HCT116 (cell line): Measurements from ENCODE around the gene LUC7L. TPM values are rescaled to one million over a fixed set of nuclear protein-coding genes. Genes with fewer than 3 reads are reported as not detected.

Source experiments
- ATAC-seq: fragments of 200-7000 bp; cut with Tn5 transposase; 2 replicates; pipeline ENCODE4 v1.9.1; 2020; ENCODE audit warnings: mild to moderate bottlenecking, moderate library complexity
- BruUV-seq: library from RNA; stranded (reverse); fragments of 400-500 nt; replicated peaks from 2 replicates; lab custom pipeline; 2021; lab: Mats Ljungman, UMichigan
- CTCF ChIA-PET: fragments of 300-600 bp; sonication (Branson Sonifier 250); formaldehyde crosslinking; loops from one replicate; lab custom pipeline; 2021; ENCODE audit warnings: antibody characterized with exemption; lab: Charles Lee
- POLR2A ChIA-PET: fragments of 300-600, 350-600 bp; sonication (Branson Sonifier 250); formaldehyde crosslinking; loops from one replicate; lab custom pipeline; 2021; ENCODE audit warnings: antibody characterized with exemption; lab: Charles Lee
- RAD21 ChIA-PET, 2 experiments: fragments of 300-600 bp; sonication (Branson Sonifier 250); formaldehyde crosslinking; loops; one replicate each; lab custom pipeline; 2023; ENCODE audit warnings: low total read pairs in 2 of 2; ENCODE audit not compliant: uncharacterized antibody in 2 of 2, unreplicated experiment in 2 of 2, low non-redundant PET in 1 of 2; lab: Charles Lee
- DNase-seq: peaks from one replicate; pipeline ENCODE4 v3.0.0-alpha.2; 2010; ENCODE audit warnings: low read depth, low spot score
- H2AFZ ChIP-seq: fragments of 200-600 bp; shearing (Covaris generic), sonication (generic); 2 replicates; pipeline ENCODE4 v1.6.1; 2017; ENCODE audit warnings: low read depth, mixed run types, mixed read lengths, antibody characterized with exemption, low read length; ENCODE audit not compliant: poor library complexity, severe bottlenecking
- H3K27ac ChIP-seq: 2 replicates; pipeline ENCODE4 v1.5.1; 2012; ENCODE audit warnings: low read depth, low read length
- H3K27me3 ChIP-seq: fragments of 200-600 bp; sonication (generic); 2 replicates; pipeline ENCODE4 v1.6.1; 2016; ENCODE audit warnings: mixed run types, low read length, mixed read lengths; ENCODE audit not compliant: insufficient read depth
- H3K36me3 ChIP-seq, 2 experiments: fragments of 200-500 bp in 1 of 2; fragments of 200-600 bp in 1 of 2; sonication (Bioruptor generic) in 1 of 2; sonication (generic) in 1 of 2; 2 replicates each; pipeline versions ENCODE4 v1.5.1 to v1.6.1; 2014 to 2016; ENCODE audit warnings: low read length in 2 of 2, inconsistent platforms in 1 of 2, mixed read lengths in 1 of 2, mixed run types in 1 of 2; ENCODE audit not compliant: insufficient read depth in 2 of 2, control insufficient read depth in 1 of 2
- H3K4me1 ChIP-seq, 2 experiments: fragments of 200-600 bp in 1 of 2; sonication (generic) in 1 of 2; 2 replicates each; pipeline versions ENCODE4 v1.5.1 to v1.6.1; 2012 to 2017; ENCODE audit warnings: low read length in 2 of 2, inconsistent platforms in 1 of 2, mild to moderate bottlenecking in 1 of 2, mixed read lengths in 1 of 2, mixed run types in 1 of 2, moderate library complexity in 1 of 2; ENCODE audit not compliant: insufficient read depth in 2 of 2, control insufficient read depth in 1 of 2
- H3K4me2 ChIP-seq: fragments of 200-600 bp; sonication (generic); 2 replicates; pipeline ENCODE4 v1.6.1; 2017; ENCODE audit warnings: mixed run types, low read length, mixed read lengths
- H3K4me3 ChIP-seq, 2 experiments: fragments of 200-600 bp in 1 of 2; sonication (generic) in 1 of 2; replicated peaks in 1 of 2; 2 replicates each; pipeline ENCODE4 v1.5.1; 2011 to 2016; ENCODE audit warnings: low read length in 2 of 2, control low read depth in 1 of 2, low read depth in 1 of 2, mild to moderate bottlenecking in 1 of 2, mixed read lengths in 1 of 2, mixed run types in 1 of 2
- H3K79me2 ChIP-seq: fragments of 200-600 bp; sonication (generic); 2 replicates; pipeline ENCODE4 v1.6.1; 2017; ENCODE audit warnings: mild to moderate bottlenecking, mixed run types, low read length, moderate library complexity, mixed read lengths; ENCODE audit not compliant: insufficient read depth
- H3K9ac ChIP-seq: fragments of 200-600 bp; sonication (generic); 2 replicates; pipeline ENCODE4 v1.6.1; 2016; ENCODE audit warnings: low read length, mixed read lengths
- H3K9me2 ChIP-seq: fragments of 200-600 bp; sonication (generic), shearing (Covaris generic); 2 replicates; pipeline ENCODE4 v1.6.1; 2017; ENCODE audit warnings: mixed run types, mild to moderate bottlenecking, moderate library complexity; ENCODE audit not compliant: insufficient read depth
- H3K9me3 ChIP-seq, 2 experiments: fragments of 200-500 bp in 1 of 2; fragments of 200-600 bp in 1 of 2; sonication (Bioruptor generic) in 1 of 2; sonication (generic) in 1 of 2; 2 replicates each; pipeline ENCODE4 v1.6.1; 2014 to 2017; ENCODE audit warnings: low read length in 2 of 2, mixed read lengths in 2 of 2, inconsistent platforms in 1 of 2, low read depth in 1 of 2, mild to moderate bottlenecking in 1 of 2, mixed run types in 1 of 2, moderate library complexity in 1 of 2; ENCODE audit not compliant: control insufficient read depth in 1 of 2, insufficient read depth in 1 of 2
- H4K20me1 ChIP-seq: fragments of 200-600 bp; sonication (generic), shearing (Covaris generic); 2 replicates; pipeline ENCODE4 v1.6.1; 2017; ENCODE audit warnings: mixed run types, mild to moderate bottlenecking, moderate library complexity; ENCODE audit not compliant: insufficient read depth
- CBX3 ChIP-seq: IDR thresholded peaks from 2 replicates; pipeline ENCODE4 v1.6.1; 2012; ENCODE audit warnings: low read depth
- CTCF ChIP-seq, 3 experiments: fragments of 200-600 bp in 1 of 3; sonication (generic) in 1 of 3; IDR thresholded peaks in 2 of 3; conservative IDR thresholded peaks in 1 of 3; 2 replicates each; pipeline ENCODE4 v1.5.1; 2012 to 2017; ENCODE audit warnings: low read depth in 2 of 3, low read length in 2 of 3, antibody characterized with exemption in 1 of 3, borderline replicate concordance in 1 of 3, control low read depth in 1 of 3, mild to moderate bottlenecking in 1 of 3, mixed read lengths in 1 of 3, mixed run types in 1 of 3, moderate library complexity in 1 of 3; ENCODE audit not compliant: insufficient read depth in 1 of 3
- EZH2 ChIP-seq: fragments of 200-600 bp; sonication (generic); IDR thresholded peaks from 2 replicates; pipeline ENCODE4 v1.6.1; 2017; ENCODE audit warnings: antibody characterized with exemption, mixed run types
- JUND ChIP-seq: IDR thresholded peaks from 2 replicates; pipeline ENCODE4 v1.6.1; 2012
- POLR2A ChIP-seq: IDR thresholded peaks from 2 replicates; pipeline ENCODE4 v1.7.0; 2011; ENCODE audit warnings: borderline replicate concordance; ENCODE audit not compliant: insufficient read depth, insufficient read length; ENCODE audit errors: extremely low read depth
- POLR2AphosphoS5 ChIP-seq: IDR thresholded peaks from 2 replicates; pipeline ENCODE4 v1.6.1; 2011; ENCODE audit warnings: mild to moderate bottlenecking, low read depth, low read length, moderate library complexity
- SP1 ChIP-seq: IDR thresholded peaks from 2 replicates; pipeline ENCODE4 v1.6.1; 2012; ENCODE audit warnings: low read depth
- ZFX ChIP-seq: fragments of 450-650 bp; IDR thresholded peaks from 2 replicates; pipeline ENCODE4 v1.6.1; 2017
- ZNF274 ChIP-seq: fragments of 200-500 bp; sonication (Bioruptor generic); IDR thresholded peaks from 2 replicates; pipeline ENCODE4 v1.6.1; 2014; ENCODE audit warnings: mild to moderate bottlenecking, low read depth, low read length, inconsistent platforms
- intact Hi-C: fragments of 100-400 bp; cut with micrococcal nuclease; formaldehyde crosslinking; loops from 2 replicates; pipeline ENCODE4 v1.10.0; 2022
- total RNA-seq: library from RNA; stranded (reverse); gene quantifications from one replicate; pipeline ENCODE4 v1.2.1, GENCODE V29; 2021; ENCODE audit not compliant: unreplicated experiment

Gene LUC7L
- total RNA-seq, 1 experiment from 2014 or later: 50.5 TPM

GRCh38 chr16:168424-168823 is 60.8 kb downstream of the LUC7L start:
- Histone ChIP-seq H3K9me3 (no peaks in the 10 kb centered on the region), H3K36me3 (no peaks in the 10 kb centered on the region), H3K9ac (no peak overlapping the region), H3K79me2 (no peaks in the 10 kb centered on the region), H3K4me3 (no peak overlapping the region), H3K27me3 (no peaks in the 10 kb centered on the region), H3K27ac (no peak overlapping the region), H2AFZ (no peak overlapping the region), H3K9me2 (no peaks in the 10 kb centered on the region), H3K4me2 (no peak overlapping the region), H4K20me1 (no peaks in the 10 kb centered on the region), H3K4me1 (peaks cover 0 to 14% of the 10 kb centered on the region in 2 experiments; a peak in 2 of 4 replicates)
- intact Hi-C loops: no loop called here
- POLR2A ChIA-PET: no interaction called here
- TF ChIP-seq ZFX: no peak
- TF ChIP-seq SP1: no peak
- TF ChIP-seq POLR2A: no peak
- TF ChIP-seq ZNF274: no peak
- no peak for TF ChIP-seq CTCF (IDR thresholded peaks at IDR 0.05 in 2 of 3, conservative IDR thresholded peaks at IDR 0.05 in 1 of 3; ENCODE audit: borderline replicate concordance in 1 of 3, insufficient read depth in 1 of 3, low read depth in 2 of 3, low read length in 2 of 3)
- no peak for TF ChIP-seq POLR2AphosphoS5
- TF ChIP-seq EZH2: no peak
- TF ChIP-seq JUND: no peak
- no peak for TF ChIP-seq CBX3
- ATAC-seq: no peak
- RAD21 ChIA-PET: interaction anchor here in 1 of 2 experiments (0.7 kb wide), 1 partner anchor 184 kb away, joined by 4 read pairs; the partner anchor contains the start of gene AXIN1
- no TSS peak for BruUV-seq
- CTCF ChIA-PET: no interaction called here
- no peak for DNase-seq
